ENCODE measurements around the gene RAPGEF3.

The RAPGEF3 gene

GRCh38 chr12:47758834-47759690 lies at the start of gene RAPGEF3 (continued):
- no peak for TF ChIP-seq ZNF350 (tag by site-specific recombination; IDR thresholded peaks at IDR 0.05)
- TF ChIP-seq ZNF580 (tag by site-specific recombination; IDR thresholded peaks at IDR 0.05): no peak
- TF ChIP-seq ZNF560 (tag by site-specific recombination; IDR thresholded peaks at IDR 0.05; ENCODE audit: borderline replicate concordance): no peak
- no peak for TF ChIP-seq SCRT2 (tag by site-specific recombination; IDR thresholded peaks at IDR 0.05)
- TF ChIP-seq HOXD13 (CRISPR knock-in tag; IDR thresholded peaks at IDR 0.05; ENCODE audit: borderline replicate concordance): no peak
- TF ChIP-seq ZNF600 (tag by site-specific recombination; IDR thresholded peaks at IDR 0.05): peak; percentile 95
- TF ChIP-seq ZNF155 (tag by site-specific recombination; IDR thresholded peaks at IDR 0.05): no peak
- TF ChIP-seq ZFHX2 (tag by site-specific recombination; conservative IDR thresholded peaks at IDR 0.05): peak; percentile 73
- no peak for TF ChIP-seq ZNF621 (tag by site-specific recombination; IDR thresholded peaks at IDR 0.05)
- TF ChIP-seq ZNF561 (tag by site-specific recombination; IDR thresholded peaks at IDR 0.05; ENCODE audit: borderline replicate concordance): peak; percentile 86
- no peak for TF ChIP-seq ZNF148 (tag by site-specific recombination; IDR thresholded peaks at IDR 0.05; ENCODE audit: borderline replicate concordance)
- TF ChIP-seq ZNF394 (tag by site-specific recombination; IDR thresholded peaks at IDR 0.05; ENCODE audit: borderline replicate concordance): no peak
- peak; percentile 86 for TF ChIP-seq ZIC2 (tag by site-specific recombination; IDR thresholded peaks at IDR 0.05)
- peak; percentile 62; the same call in 1 of the 2 replicates for TF ChIP-seq ZBTB17 (tag by site-specific recombination; IDR thresholded peaks at IDR 0.05)
- no peak for TF ChIP-seq ZNF211 (tag by site-specific recombination; IDR thresholded peaks at IDR 0.05; ENCODE audit: low read depth)
- TF ChIP-seq KLF17 (tag by site-specific recombination; IDR thresholded peaks at IDR 0.05): peak; percentile 87
- TF ChIP-seq ZNF529 (tag by site-specific recombination; IDR thresholded peaks at IDR 0.05; ENCODE audit: insufficient replicate concordance): no peak
- no peak for TF ChIP-seq ZNF311 (tag by site-specific recombination; IDR thresholded peaks at IDR 0.05; ENCODE audit: borderline replicate concordance)
- peak; percentile 14; the same call in 1 of the 2 replicates for TF ChIP-seq ZNF585B (tag by site-specific recombination; IDR thresholded peaks at IDR 0.05)
- TF ChIP-seq ZNF639 (tag by site-specific recombination; IDR thresholded peaks at IDR 0.05): 0 out of 2 replicates have a peak, but pooled peaks have one; percentile 56
- no peak for TF ChIP-seq PRDM2 (tag by site-specific recombination; IDR thresholded peaks at IDR 0.05; ENCODE audit: borderline replicate concordance)
- TF ChIP-seq AEBP2 (tag by site-specific recombination; IDR thresholded peaks at IDR 0.05; ENCODE audit: borderline replicate concordance): no peak
- no peak for TF ChIP-seq ZFP3 (tag by site-specific recombination; IDR thresholded peaks at IDR 0.05; ENCODE audit: low read depth)
- no peak for TF ChIP-seq ZSCAN4 (tag by site-specific recombination; IDR thresholded peaks at IDR 0.05)
- peak; percentile 92 for TF ChIP-seq PRDM1 (tag by site-specific recombination; IDR thresholded peaks at IDR 0.05)
